WTC11 (cell line): Measurements from ENCODE around the gene DCUN1D3. TPM values are rescaled to one million over a fixed set of nuclear protein-coding genes. Genes with fewer than 3 reads are reported as not detected.

ENCODE experiments used
- CREB1 ChIP-seq: sonication (generic); formaldehyde crosslinking; IDR thresholded peaks from 2 replicates; pipeline ENCODE4 v1.8.0; 2023; ENCODE audit warnings: mild to moderate bottlenecking, missing genetic modification reagents
- CREM ChIP-seq: sonication (generic); formaldehyde crosslinking; IDR thresholded peaks from 2 replicates; pipeline ENCODE4 v1.8.1; 2022; ENCODE audit warnings: mild to moderate bottlenecking, missing genetic modification reagents, moderate library complexity
- ELF4 ChIP-seq: sonication (generic); formaldehyde crosslinking; IDR thresholded peaks from 2 replicates; pipeline ENCODE4 v1.8.1; 2022; ENCODE audit warnings: low read depth, mild to moderate bottlenecking, moderate library complexity, missing genetic modification reagents
- ESRRA ChIP-seq: sonication (generic); formaldehyde crosslinking; IDR thresholded peaks from 2 replicates; pipeline ENCODE4 v1.8.1; 2022; ENCODE audit warnings: mild to moderate bottlenecking, missing genetic modification reagents, borderline replicate concordance
- ETV6 ChIP-seq: sonication (generic); formaldehyde crosslinking; IDR thresholded peaks from 2 replicates; pipeline ENCODE4 v1.8.1; 2022; ENCODE audit warnings: mild to moderate bottlenecking, missing genetic modification reagents
- FOXK1 ChIP-seq: sonication (generic); formaldehyde crosslinking; IDR thresholded peaks from 2 replicates; pipeline ENCODE4 v1.8.0; 2022; ENCODE audit warnings: mild to moderate bottlenecking, moderate library complexity, missing genetic modification reagents
- GRHL2 ChIP-seq: fragments of 250-450 bp; sonication (Bioruptor Pico); IDR thresholded peaks from 2 replicates; pipeline ENCODE4 v1.8.0; 2022; ENCODE audit warnings: mild to moderate bottlenecking, moderate library complexity; ENCODE audit not compliant: insufficient replicate concordance, severe bottlenecking
- GTF2I ChIP-seq: fragments of 250-450 bp; sonication (Bioruptor Pico); conservative IDR thresholded peaks from 2 replicates; pipeline ENCODE4 v1.4.0; 2021; ENCODE audit warnings: mild to moderate bottlenecking
- IRF2 ChIP-seq: sonication (generic); formaldehyde crosslinking; IDR thresholded peaks from 2 replicates; pipeline ENCODE4 v1.8.0; 2022; ENCODE audit warnings: low read depth, missing genetic modification reagents, borderline replicate concordance
- JAZF1 ChIP-seq: fragments of 250-450 bp; sonication (Bioruptor Pico); IDR thresholded peaks from 2 replicates; pipeline ENCODE4 v1.9.0; 2021; ENCODE audit warnings: moderate library complexity, mild to moderate bottlenecking, inconsistent platforms
- NFATC4 ChIP-seq: fragments of 250-450 bp; sonication (Bioruptor Pico); IDR thresholded peaks from 2 replicates; pipeline ENCODE4 v1.9.0; 2021; ENCODE audit warnings: mild to moderate bottlenecking
- NFE2L1 ChIP-seq: sonication (generic); formaldehyde crosslinking; IDR thresholded peaks from 2 replicates; pipeline ENCODE4 v1.8.1; 2023; ENCODE audit warnings: missing genetic modification reagents
- NFYB ChIP-seq: sonication (generic); formaldehyde crosslinking; conservative IDR thresholded peaks from 2 replicates; pipeline ENCODE4 v1.8.0; 2022; ENCODE audit warnings: low read depth, missing genetic modification reagents
- NR1H2 ChIP-seq: sonication (generic); formaldehyde crosslinking; IDR thresholded peaks from 2 replicates; pipeline ENCODE4 v1.9.0; 2021; ENCODE audit warnings: mild to moderate bottlenecking, moderate library complexity, missing genetic modification reagents
- PRRX2 ChIP-seq: fragments of 250-450 bp; sonication (Bioruptor Pico); IDR thresholded peaks from 2 replicates; pipeline ENCODE4 v1.8.0; 2021; ENCODE audit warnings: mild to moderate bottlenecking
- RELA ChIP-seq: sonication (generic); formaldehyde crosslinking; IDR thresholded peaks from 2 replicates; pipeline ENCODE4 v1.8.1; 2022; ENCODE audit warnings: missing genetic modification reagents, mild to moderate bottlenecking, borderline replicate concordance
- RORB ChIP-seq: fragments of 250-450 bp; sonication (Bioruptor Pico); IDR thresholded peaks from 2 replicates; pipeline ENCODE4 v1.9.0; 2021; ENCODE audit warnings: mild to moderate bottlenecking
- SMAD4 ChIP-seq: sonication (generic); formaldehyde crosslinking; IDR thresholded peaks from 2 replicates; pipeline ENCODE4 v1.8.0; 2022; ENCODE audit warnings: mild to moderate bottlenecking, missing genetic modification reagents
- TEAD1 ChIP-seq: sonication (generic); formaldehyde crosslinking; IDR thresholded peaks from 2 replicates; pipeline ENCODE4 v1.8.0; 2022; ENCODE audit warnings: mild to moderate bottlenecking, missing genetic modification reagents
- TP53 ChIP-seq: sonication (generic); formaldehyde crosslinking; IDR thresholded peaks from 2 replicates; pipeline ENCODE4 v1.8.1; 2023; ENCODE audit warnings: mild to moderate bottlenecking, missing genetic modification reagents
- ZNF219 ChIP-seq: sonication (generic); formaldehyde crosslinking; IDR thresholded peaks from 2 replicates; pipeline ENCODE4 v1.8.0; 2023; ENCODE audit warnings: missing genetic modification reagents, mild to moderate bottlenecking, borderline replicate concordance
- ZNF232 ChIP-seq: sonication (generic); formaldehyde crosslinking; IDR thresholded peaks from 2 replicates; pipeline ENCODE4 v1.8.0; 2022; ENCODE audit warnings: mild to moderate bottlenecking, missing genetic modification reagents
- ZNF263 ChIP-seq: sonication (generic); formaldehyde crosslinking; IDR thresholded peaks from 2 replicates; pipeline ENCODE4 v1.8.1; 2022; ENCODE audit warnings: low read depth, mild to moderate bottlenecking, moderate library complexity, missing genetic modification reagents
- total RNA-seq: library from RNA; stranded (reverse); gene quantifications from 3 replicates; pipeline ENCODE4 v1.2.3, GENCODE V29; 2021
- TF ChIP-seq, protein P1 (sequence below): sonication (generic); formaldehyde crosslinking; conservative IDR thresholded peaks from 2 replicates; pipeline ENCODE4 v1.8.1; 2023; ENCODE audit warnings: mild to moderate bottlenecking, low read depth, missing genetic modification reagents, moderate library complexity
- TF ChIP-seq, protein P2 (sequence below): sonication (generic); formaldehyde crosslinking; IDR thresholded peaks from 2 replicates; pipeline ENCODE4 v1.8.1; 2022; ENCODE audit warnings: mild to moderate bottlenecking, moderate library complexity, missing genetic modification reagents
- TF ChIP-seq, protein P3 (sequence below): sonication (generic); formaldehyde crosslinking; IDR thresholded peaks from 2 replicates; pipeline ENCODE4 v1.8.0; 2022; ENCODE audit warnings: missing genetic modification reagents
- TF ChIP-seq, protein P4 (sequence below): sonication (generic); formaldehyde crosslinking; IDR thresholded peaks from 2 replicates; pipeline ENCODE4 v1.8.0; 2022; ENCODE audit warnings: mild to moderate bottlenecking, missing genetic modification reagents
- TF ChIP-seq, protein P5 (sequence below): sonication (generic); formaldehyde crosslinking; IDR thresholded peaks from 2 replicates; pipeline ENCODE4 v1.8.0; 2022; ENCODE audit warnings: mild to moderate bottlenecking, missing genetic modification reagents
- TF ChIP-seq, protein P6 (sequence below): fragments of 250-450 bp; sonication (Bioruptor Pico); conservative IDR thresholded peaks from 2 replicates; pipeline ENCODE4 v1.9.0; 2021; ENCODE audit warnings: mild to moderate bottlenecking

DCUN1D3 gene
- total RNA-seq, 1 experiment from 2014 or later = 14.7 TPM

DNA sequence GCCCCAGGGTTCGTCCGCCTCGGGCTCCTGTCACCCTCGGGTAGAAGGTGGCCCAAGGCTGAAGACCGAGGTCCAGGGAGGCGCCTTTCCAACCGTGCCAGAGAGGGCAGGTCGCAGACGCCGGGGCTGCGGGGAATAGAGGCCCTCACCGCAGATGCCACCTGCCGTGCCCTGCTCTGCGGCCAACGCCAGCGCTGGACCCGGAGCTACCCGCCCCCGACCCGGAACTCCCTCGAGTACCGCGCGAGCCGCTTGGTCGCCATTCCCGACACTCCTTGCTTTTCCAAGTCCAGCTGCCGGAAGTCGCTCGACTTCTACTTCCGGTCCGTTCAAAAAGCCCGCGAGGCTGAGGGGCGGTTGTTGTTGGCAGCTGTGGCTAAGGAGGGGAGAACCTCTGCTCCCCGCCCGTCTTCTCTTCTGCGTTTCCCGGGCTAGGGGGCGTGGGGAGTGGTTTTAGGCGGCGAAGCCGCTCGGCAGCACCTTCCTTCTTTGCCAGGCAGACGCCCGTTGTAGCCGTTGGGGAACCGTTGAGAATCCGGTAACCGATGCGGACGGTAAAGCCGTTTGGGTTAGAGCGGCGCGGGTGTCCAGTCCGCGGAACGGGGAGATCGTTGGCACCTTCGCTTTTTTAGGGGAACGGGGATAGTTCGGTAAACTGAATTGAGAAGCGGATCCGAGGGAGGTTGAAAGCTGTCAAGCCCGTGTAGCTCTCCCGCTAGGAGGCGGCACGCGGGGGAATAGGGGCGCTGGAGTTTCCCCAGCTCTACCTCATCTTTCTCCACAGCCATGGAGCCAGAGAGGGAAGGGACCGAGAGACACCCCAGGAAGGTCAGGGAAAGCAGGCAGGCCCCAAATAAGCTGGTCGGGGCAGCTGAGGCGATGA, 93.7 kb downstream of the DCUN1D3 start, which contains the start of the genes ERI2 and REXO5 (continued):
- TF ChIP-seq, protein P1, sequence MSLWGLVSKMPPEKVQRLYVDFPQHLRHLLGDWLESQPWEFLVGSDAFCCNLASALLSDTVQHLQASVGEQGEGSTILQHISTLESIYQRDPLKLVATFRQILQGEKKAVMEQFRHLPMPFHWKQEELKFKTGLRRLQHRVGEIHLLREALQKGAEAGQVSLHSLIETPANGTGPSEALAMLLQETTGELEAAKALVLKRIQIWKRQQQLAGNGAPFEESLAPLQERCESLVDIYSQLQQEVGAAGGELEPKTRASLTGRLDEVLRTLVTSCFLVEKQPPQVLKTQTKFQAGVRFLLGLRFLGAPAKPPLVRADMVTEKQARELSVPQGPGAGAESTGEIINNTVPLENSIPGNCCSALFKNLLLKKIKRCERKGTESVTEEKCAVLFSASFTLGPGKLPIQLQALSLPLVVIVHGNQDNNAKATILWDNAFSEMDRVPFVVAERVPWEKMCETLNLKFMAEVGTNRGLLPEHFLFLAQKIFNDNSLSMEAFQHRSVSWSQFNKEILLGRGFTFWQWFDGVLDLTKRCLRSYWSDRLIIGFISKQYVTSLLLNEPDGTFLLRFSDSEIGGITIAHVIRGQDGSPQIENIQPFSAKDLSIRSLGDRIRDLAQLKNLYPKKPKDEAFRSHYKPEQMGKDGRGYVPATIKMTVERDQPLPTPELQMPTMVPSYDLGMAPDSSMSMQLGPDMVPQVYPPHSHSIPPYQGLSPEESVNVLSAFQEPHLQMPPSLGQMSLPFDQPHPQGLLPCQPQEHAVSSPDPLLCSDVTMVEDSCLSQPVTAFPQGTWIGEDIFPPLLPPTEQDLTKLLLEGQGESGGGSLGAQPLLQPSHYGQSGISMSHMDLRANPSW (CRISPR knock-in tag) = no peak
- TF ChIP-seq ZNF219 (CRISPR knock-in tag) (no peak; the same call in 1 of the 2 replicates), TEAD1 (CRISPR knock-in tag) (peak; percentile 49; the same call in 1 of the 2 replicates), ZNF232 (CRISPR knock-in tag) (0 out of 2 replicates have a peak, but pooled peaks have one; percentile 10), GRHL2 (no peak), CREM (CRISPR knock-in tag) (no peak), ELF4 (CRISPR knock-in tag) (no peak), CREB1 (CRISPR knock-in tag) (no peak), JAZF1 (CRISPR knock-in tag) (no peak), GTF2I (CRISPR knock-in tag) (no peak), TP53 (no peak), NR1H2 (CRISPR knock-in tag) (no peak), IRF2 (CRISPR knock-in tag) (no peak), NFATC4 (CRISPR knock-in tag) (no peak), NFE2L1 (peak; percentile 91), ETV6 (CRISPR knock-in tag) (0 out of 2 replicates have a peak, but pooled peaks have one; percentile 50), ZNF263 (CRISPR knock-in tag) (no peak), SMAD4 (CRISPR knock-in tag) (no peak), ESRRA (CRISPR knock-in tag) (no peak), RELA (no peak), FOXK1 (peak; percentile 95), RORB (CRISPR knock-in tag) (no peak), PRRX2 (CRISPR knock-in tag) (no peak), NFYB (CRISPR knock-in tag) (peak; percentile 36)
- TF ChIP-seq, protein P2, sequence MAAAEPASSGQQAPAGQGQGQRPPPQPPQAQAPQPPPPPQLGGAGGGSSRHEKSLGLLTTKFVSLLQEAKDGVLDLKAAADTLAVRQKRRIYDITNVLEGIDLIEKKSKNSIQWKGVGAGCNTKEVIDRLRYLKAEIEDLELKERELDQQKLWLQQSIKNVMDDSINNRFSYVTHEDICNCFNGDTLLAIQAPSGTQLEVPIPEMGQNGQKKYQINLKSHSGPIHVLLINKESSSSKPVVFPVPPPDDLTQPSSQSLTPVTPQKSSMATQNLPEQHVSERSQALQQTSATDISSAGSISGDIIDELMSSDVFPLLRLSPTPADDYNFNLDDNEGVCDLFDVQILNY (CRISPR knock-in tag) = peak; percentile 96
- TF ChIP-seq, protein P3, sequence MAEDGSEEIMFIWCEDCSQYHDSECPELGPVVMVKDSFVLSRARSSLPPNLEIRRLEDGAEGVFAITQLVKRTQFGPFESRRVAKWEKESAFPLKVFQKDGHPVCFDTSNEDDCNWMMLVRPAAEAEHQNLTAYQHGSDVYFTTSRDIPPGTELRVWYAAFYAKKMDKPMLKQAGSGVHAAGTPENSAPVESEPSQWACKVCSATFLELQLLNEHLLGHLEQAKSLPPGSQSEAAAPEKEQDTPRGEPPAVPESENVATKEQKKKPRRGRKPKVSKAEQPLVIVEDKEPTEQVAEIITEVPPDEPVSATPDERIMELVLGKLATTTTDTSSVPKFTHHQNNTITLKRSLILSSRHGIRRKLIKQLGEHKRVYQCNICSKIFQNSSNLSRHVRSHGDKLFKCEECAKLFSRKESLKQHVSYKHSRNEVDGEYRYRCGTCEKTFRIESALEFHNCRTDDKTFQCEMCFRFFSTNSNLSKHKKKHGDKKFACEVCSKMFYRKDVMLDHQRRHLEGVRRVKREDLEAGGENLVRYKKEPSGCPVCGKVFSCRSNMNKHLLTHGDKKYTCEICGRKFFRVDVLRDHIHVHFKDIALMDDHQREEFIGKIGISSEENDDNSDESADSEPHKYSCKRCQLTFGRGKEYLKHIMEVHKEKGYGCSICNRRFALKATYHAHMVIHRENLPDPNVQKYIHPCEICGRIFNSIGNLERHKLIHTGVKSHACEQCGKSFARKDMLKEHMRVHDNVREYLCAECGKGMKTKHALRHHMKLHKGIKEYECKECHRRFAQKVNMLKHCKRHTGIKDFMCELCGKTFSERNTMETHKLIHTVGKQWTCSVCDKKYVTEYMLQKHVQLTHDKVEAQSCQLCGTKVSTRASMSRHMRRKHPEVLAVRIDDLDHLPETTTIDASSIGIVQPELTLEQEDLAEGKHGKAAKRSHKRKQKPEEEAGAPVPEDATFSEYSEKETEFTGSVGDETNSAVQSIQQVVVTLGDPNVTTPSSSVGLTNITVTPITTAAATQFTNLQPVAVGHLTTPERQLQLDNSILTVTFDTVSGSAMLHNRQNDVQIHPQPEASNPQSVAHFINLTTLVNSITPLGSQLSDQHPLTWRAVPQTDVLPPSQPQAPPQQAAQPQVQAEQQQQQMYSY = no peak
- TF ChIP-seq, protein P4, sequence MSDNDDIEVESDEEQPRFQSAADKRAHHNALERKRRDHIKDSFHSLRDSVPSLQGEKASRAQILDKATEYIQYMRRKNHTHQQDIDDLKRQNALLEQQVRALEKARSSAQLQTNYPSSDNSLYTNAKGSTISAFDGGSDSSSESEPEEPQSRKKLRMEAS (CRISPR knock-in tag) = peak; percentile 70
- TF ChIP-seq, protein P5, sequence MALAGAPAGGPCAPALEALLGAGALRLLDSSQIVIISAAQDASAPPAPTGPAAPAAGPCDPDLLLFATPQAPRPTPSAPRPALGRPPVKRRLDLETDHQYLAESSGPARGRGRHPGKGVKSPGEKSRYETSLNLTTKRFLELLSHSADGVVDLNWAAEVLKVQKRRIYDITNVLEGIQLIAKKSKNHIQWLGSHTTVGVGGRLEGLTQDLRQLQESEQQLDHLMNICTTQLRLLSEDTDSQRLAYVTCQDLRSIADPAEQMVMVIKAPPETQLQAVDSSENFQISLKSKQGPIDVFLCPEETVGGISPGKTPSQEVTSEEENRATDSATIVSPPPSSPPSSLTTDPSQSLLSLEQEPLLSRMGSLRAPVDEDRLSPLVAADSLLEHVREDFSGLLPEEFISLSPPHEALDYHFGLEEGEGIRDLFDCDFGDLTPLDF (CRISPR knock-in tag) = peak; percentile 61; the same call in 1 of the 2 replicates
- TF ChIP-seq, protein P6, sequence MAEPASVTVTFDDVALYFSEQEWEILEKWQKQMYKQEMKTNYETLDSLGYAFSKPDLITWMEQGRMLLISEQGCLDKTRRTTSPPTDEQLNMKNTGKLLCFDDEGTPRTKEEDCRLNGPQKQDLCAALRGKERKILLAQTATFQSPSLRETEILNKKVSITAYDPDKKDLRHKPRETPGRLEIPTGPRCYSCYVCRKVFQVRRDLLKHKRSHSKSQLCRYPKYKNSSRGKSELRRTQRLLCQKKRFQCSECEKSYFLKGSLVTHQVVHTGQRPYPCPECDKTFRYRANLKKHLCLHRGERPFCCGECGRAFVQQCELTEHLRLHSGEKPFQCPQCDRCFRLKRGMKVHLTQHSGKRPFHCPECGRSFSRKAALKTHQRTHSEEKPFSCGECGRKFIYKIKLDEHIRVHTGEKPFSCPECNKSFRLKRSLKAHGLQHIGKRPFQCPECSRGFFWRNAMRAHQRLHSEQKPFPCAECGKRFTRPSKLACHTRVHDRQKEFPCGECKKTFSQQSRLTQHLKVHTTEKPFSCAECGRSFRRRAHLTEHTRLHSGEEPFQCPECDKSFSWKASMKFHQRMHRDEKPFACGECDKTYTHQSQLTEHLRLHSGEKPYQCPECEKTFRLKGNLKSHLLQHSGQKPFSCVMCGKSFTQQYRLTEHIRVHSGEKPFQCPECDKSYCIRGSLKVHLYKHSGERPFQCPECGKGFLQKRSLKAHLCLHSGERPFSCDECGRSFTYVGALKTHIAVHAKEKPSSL (CRISPR knock-in tag) = no peak
